Measurements from ENCODE around the gene ZFYVE28. TPM values are rescaled to one million over a fixed set of nuclear protein-coding genes. Genes with fewer than 3 reads are reported as not detected.

ZFYVE28 gene
- total RNA-seq, 1 donor from 2014 or later: 5.1 TPM

DNA sequence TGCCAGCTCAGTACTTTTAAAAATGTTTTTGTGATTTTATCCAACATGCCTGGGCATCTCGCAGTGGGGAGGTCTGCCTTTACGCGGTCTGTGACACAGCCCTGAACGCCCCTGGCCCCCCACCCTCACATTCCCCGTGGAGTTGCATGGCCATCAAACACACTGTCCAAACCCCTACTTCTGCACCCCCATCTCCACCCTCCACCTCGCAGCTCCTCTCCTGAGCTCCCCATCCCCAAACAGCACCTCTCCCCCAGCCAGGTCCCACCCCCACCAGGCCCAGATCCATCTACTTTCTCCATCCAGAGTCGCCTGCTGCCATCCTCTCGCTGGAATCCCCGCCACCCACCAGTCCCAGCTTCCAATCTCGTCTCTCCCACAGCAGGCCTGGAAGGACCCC, 9.5 kb downstream of the ZFYVE28 start:
- Mint-ChIP-seq H3K27me3 (ENCODE audit: insufficient read depth) (no peaks in the 10 kb centered on the region), H3K4me3 (no peak overlapping the region), H3K4me1 (ENCODE audit: low read depth) (peaks cover 59% of the 10 kb centered on the region), H3K36me3 (ENCODE audit: low read depth) (peaks cover 4% of the 10 kb centered on the region), H3K9me3 (no peaks in the 10 kb centered on the region), H3K27ac (no peak overlapping the region)
- no peak for DNase-seq (ENCODE audit: low spot score)
- intact Hi-C loops (cut with micrococcal nuclease): no loop called here

DNA sequence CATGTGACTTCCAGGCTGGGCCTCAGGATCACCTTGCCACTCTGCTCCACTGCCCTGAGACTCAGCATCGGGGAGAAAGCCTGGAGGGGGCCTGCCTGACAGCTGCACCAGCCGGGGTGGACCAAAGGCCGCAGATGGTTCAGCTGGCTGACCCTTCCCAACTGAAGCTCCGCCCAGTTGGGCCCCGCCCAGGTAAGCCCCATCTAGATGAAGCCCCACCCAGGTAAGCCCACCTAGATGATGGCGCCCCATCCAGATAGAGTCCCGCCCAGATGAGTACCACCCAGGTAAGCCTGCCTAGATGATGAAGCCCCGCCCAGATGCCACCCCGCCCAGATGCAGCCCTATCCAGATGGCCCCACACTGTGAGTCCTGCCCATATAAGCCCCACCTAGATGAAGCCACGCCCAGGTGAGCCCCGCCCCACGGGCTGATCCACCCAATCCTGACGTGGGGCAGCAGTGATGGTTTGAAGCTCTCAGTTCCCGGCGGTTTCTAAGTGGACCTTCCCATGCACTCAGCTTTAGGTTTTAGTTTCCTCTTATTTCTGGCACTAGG, 10.0 kb downstream of the ZFYVE28 start:
- no peak overlapping the region for H3K4me3 Mint-ChIP-seq
- peaks cover 54% of the 10 kb centered on the region for H3K4me1 Mint-ChIP-seq (ENCODE audit: low read depth)
- H3K36me3 Mint-ChIP-seq (ENCODE audit: low read depth): peaks cover 4% of the 10 kb centered on the region

DNA sequence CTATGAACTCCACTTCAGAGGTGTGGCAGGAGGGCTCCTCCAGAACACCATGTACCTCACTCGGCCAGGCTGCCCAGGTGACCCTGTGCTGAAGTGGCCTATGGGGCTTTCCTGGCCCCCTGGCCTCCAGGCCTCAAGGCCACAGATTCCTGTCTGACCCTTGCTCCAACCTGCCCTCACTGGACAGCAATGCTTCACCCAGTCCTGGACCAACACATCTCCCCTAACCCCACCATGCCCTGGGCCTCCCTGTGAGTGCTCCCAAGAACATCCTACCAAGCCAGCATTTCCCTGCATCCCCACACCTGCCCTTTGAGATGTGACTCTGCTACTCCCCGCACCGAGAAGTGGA, 10.5 kb downstream of the ZFYVE28 start:
- H3K36me3 Mint-ChIP-seq (ENCODE audit: low read depth): peaks cover 4% of the 10 kb centered on the region

More for the DNA sequence above, 10.0 kb downstream of the ZFYVE28 start:
- no peak overlapping the region for H3K27ac Mint-ChIP-seq
- H3K27me3 Mint-ChIP-seq (ENCODE audit: insufficient read depth): no peaks in the 10 kb centered on the region
- intact Hi-C loops (cut with micrococcal nuclease): no loop called here
- no peaks in the 10 kb centered on the region for H3K9me3 Mint-ChIP-seq
- no peak for DNase-seq (ENCODE audit: low spot score)

DNA sequence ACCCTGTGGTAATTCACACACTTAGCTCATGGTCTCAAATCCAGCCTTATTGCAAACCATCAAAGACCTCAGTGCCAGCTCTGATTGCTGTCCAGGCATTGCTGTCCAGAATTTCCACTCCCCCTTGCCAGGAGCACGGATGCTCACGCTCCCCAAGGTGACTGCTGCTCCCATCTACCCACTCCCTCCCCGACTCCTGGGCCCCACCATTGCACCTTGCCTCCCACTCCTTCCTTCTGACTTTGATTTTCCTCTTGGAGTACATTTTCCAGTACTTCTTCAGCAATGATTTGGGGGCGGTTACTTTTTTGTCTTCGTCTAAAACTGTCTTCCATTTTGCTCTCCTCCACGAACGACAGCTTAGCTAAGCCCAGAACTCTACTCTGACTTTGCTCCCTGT, 11.5 kb downstream of the ZFYVE28 start:
- H3K36me3 Mint-ChIP-seq (ENCODE audit: low read depth): peaks cover 4% of the 10 kb centered on the region
- peaks cover 51% of the 10 kb centered on the region for H3K4me1 Mint-ChIP-seq (ENCODE audit: low read depth)
- H3K9me3 Mint-ChIP-seq: no peaks in the 10 kb centered on the region
- intact Hi-C loops (cut with micrococcal nuclease): no loop called here
- H3K27ac Mint-ChIP-seq: no peak overlapping the region
- no peak for DNase-seq (ENCODE audit: low spot score)
- peaks cover 2% of the 10 kb centered on the region for H3K27me3 Mint-ChIP-seq (ENCODE audit: insufficient read depth)
- no peak overlapping the region for H3K4me3 Mint-ChIP-seq

More for the DNA sequence above, 10.5 kb downstream of the ZFYVE28 start:
- intact Hi-C loops (cut with micrococcal nuclease): no loop called here
- Mint-ChIP-seq H3K27ac (no peak overlapping the region), H3K9me3 (no peaks in the 10 kb centered on the region), H3K4me3 (no peak overlapping the region), H3K27me3 (ENCODE audit: insufficient read depth) (no peaks in the 10 kb centered on the region), H3K4me1 (ENCODE audit: low read depth) (peaks cover 51% of the 10 kb centered on the region)
- DNase-seq (ENCODE audit: low spot score): no peak

DNA sequence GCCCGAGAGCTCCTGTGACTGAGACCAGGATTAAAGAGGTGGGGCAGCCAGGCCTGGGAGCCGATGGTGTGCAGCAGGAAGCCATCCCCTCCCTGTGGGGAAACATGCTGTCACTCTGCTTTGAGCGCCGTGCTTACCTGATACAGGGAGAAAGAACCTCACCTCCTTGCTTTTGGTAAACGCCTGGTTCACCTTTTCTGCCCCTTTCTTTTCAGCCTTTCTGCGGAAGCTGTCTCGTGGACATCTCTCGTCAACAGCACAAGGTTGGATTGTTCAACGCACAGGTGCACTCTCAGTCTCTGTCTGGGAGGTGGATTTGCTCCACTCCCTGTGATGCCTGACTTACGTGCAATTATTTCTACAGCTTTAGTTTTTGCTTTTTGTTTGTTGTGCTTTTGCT, 12.0 kb downstream of the ZFYVE28 start:
- H3K27ac Mint-ChIP-seq: no peak overlapping the region
- DNase-seq (ENCODE audit: low spot score): no peak

DNA sequence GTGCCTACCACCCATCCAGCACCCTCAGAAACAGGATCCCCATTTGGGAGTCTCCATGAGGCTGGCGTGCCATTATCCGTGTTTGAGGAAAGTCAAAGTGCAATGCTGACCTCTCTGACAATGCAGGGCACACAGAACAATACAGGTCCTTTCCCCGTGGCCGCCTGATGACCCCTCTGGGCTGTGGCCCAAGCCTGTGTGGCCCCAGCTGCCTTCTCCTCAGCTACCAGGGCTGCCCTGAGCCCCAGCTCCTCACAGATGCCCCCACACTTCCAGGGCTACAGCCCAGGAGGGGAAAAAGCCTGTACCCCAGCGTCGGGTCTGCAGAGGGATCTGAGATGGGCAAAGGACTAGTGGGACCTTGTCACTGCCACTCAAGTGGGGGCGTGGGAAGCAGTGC, 15.5 kb downstream of the ZFYVE28 start:
- H3K4me1 Mint-ChIP-seq (ENCODE audit: low read depth): peaks cover 34% of the 10 kb centered on the region
- H3K4me3 Mint-ChIP-seq: no peak overlapping the region
- no peaks in the 10 kb centered on the region for H3K9me3 Mint-ChIP-seq
- DNase-seq (ENCODE audit: low spot score): no peak
- peaks cover 6% of the 10 kb centered on the region for H3K27me3 Mint-ChIP-seq (ENCODE audit: insufficient read depth)
- H3K27ac Mint-ChIP-seq: no peak overlapping the region
- peaks cover 2% of the 10 kb centered on the region for H3K36me3 Mint-ChIP-seq (ENCODE audit: low read depth)
- intact Hi-C loops (cut with micrococcal nuclease): no loop called here

More for the DNA sequence above, 12.0 kb downstream of the ZFYVE28 start:
- Mint-ChIP-seq H3K27me3 (ENCODE audit: insufficient read depth) (peaks cover 2% of the 10 kb centered on the region), H3K4me3 (no peak overlapping the region), H3K4me1 (ENCODE audit: low read depth) (peaks cover 50% of the 10 kb centered on the region), H3K36me3 (ENCODE audit: low read depth) (peaks cover 4% of the 10 kb centered on the region), H3K9me3 (no peaks in the 10 kb centered on the region)
- intact Hi-C loops (cut with micrococcal nuclease): no loop called here

DNA sequence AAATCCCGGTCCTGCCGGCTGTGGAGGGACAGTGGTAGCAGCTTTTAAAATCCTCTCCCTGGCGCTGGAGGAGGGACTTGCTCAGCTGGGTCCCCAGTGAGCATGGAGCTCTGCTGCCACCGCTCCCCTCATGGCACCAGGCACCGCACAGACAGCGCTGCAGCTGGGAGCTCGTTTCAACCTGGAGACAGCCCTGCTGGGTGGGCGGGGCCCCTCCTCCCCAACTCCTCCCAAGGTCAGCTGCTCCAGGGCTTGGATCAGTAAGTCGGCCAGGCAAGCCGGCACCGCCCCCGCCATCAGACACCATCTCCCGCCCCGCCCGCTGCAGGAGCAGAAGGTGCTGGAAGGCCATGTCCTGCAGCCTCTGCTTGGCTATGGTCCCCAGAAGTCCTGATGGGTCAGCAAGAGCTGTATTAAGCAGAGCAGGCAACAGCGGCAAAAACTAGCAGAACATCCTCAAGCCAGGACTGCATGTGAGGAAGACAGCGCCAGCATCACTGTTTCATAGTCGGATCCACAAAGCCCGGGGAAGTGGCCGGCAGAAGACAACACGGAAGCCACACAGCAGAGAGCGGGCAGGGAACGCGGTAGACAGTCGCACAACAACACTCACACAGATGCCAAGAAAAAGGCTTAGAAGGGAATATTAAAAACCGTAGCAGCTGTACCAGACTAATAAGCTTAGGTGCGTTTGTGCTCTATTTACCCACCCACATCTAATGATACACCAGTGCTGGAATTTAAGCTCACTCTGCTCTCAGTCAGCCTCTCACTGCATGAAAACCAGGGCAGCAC, 16.2 kb downstream of the ZFYVE28 start:
- H3K27me3 Mint-ChIP-seq (ENCODE audit: insufficient read depth): peaks cover 9% of the 10 kb centered on the region
- H3K4me1 Mint-ChIP-seq (ENCODE audit: low read depth): peaks cover 29% of the 10 kb centered on the region
- peaks cover 2% of the 10 kb centered on the region for H3K36me3 Mint-ChIP-seq (ENCODE audit: low read depth)
- no peaks in the 10 kb centered on the region for H3K9me3 Mint-ChIP-seq
- peak overlapping the region; percentile 15 for H3K4me3 Mint-ChIP-seq
- no peak overlapping the region for H3K27ac Mint-ChIP-seq
- no peak for DNase-seq (ENCODE audit: low spot score)
- intact Hi-C loops (cut with micrococcal nuclease): no loop called here

DNA sequence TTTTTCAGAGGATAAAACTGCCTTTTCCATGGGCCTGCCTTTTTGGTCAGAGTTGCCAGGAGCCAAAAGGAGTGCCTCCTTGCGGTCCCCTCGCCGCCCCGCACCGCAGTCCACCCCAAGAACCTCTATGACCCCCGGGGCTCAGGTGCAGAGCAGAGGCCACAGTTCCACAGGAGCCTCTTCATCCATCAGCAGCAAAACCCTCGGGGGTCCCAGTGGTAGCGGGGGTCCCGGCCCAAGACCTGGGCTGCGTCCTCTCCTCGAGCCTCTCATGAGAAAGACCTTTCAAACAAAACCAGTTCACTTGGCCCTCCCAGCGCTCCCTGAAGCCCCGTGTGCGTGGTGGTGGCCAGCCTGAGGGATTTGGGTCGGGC, 16.8 kb downstream of the ZFYVE28 start:
- no peaks in the 10 kb centered on the region for H3K9me3 Mint-ChIP-seq
- peaks cover 9% of the 10 kb centered on the region for H3K27me3 Mint-ChIP-seq (ENCODE audit: insufficient read depth)
- H3K36me3 Mint-ChIP-seq (ENCODE audit: low read depth): no peaks in the 10 kb centered on the region
- peak overlapping the region; percentile 15 for H3K4me3 Mint-ChIP-seq
- intact Hi-C loops (cut with micrococcal nuclease): no loop called here
- H3K4me1 Mint-ChIP-seq (ENCODE audit: low read depth): peaks cover 23% of the 10 kb centered on the region
- H3K27ac Mint-ChIP-seq: no peak overlapping the region
- DNase-seq (ENCODE audit: low spot score): no peak

DNA sequence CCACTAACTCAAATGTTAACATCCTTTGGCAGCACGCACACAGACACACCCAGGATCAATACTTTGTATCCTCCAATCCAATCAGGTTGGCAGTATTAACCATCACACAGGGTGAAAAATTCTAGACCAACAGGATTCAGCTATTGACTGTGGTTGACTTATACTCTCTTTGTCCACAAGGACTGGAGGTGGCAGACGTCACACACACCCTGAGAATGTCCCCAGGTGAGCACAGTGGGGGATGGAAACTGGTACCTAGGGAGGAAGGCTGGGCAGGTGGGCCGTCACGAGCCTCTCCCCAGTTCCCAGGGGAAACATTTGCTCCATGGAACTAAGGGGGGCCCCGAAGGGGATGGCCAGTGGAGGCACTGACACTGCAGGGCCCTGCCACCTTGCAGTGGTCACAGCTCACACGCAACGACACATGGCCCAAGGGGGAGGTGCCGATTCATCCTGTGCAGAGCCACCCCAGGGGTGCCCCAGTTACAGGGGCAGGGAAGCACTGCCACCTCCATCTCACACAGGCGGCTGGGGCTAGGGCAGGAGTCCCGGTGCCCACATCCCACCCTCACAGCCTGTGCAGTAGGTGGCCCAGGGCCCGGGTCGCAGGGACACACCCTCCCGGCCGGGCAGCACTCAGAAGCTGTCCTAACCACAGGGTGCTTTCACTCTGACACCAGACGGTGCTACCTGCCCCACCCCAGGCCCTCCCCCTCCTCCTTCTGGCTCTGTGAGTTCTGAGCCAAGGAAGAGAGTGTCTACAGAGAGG, 17.4 kb downstream of the ZFYVE28 start:
- DNase-seq (ENCODE audit: low spot score): no peak
- Mint-ChIP-seq H3K4me3 (no peak overlapping the region), H3K4me1 (ENCODE audit: low read depth) (peaks cover 21% of the 10 kb centered on the region), H3K27ac (no peak overlapping the region), H3K9me3 (no peaks in the 10 kb centered on the region), H3K36me3 (ENCODE audit: low read depth) (no peaks in the 10 kb centered on the region), H3K27me3 (ENCODE audit: insufficient read depth) (peaks cover 9% of the 10 kb centered on the region)
- intact Hi-C loops (cut with micrococcal nuclease): no loop called here

DNA sequence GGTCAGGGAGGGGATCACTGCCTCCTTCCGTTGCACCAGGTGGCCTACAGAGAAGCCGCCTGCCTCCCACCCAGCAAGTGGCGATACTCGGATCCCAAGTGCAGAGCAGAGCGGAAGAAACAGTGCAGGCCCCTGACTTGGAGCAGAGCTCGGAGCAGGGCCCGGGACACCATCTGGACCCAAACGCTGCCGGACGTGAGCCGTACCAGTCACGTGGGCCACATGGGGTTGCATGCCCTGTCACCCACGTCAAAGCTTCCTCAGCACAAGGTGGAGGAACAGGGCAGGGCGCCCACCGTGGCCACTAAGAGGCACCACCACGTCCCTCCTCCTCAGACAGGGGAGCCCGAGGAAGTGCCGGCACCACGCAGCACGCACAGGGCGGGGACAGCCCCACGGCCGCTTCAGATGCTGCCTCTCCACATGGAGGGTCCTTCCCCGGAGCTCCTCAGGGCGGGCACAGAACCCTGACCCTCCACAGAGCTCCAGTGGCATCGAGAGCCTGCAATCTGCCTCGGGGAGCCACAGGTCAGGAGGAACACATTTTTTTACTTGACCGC, 18.7 kb downstream of the ZFYVE28 start:
- Mint-ChIP-seq H3K27me3 (ENCODE audit: insufficient read depth) (peaks cover 9% of the 10 kb centered on the region), H3K4me1 (ENCODE audit: low read depth) (peaks cover 21% of the 10 kb centered on the region), H3K9me3 (no peaks in the 10 kb centered on the region), H3K27ac (no peak overlapping the region), H3K36me3 (ENCODE audit: low read depth) (no peaks in the 10 kb centered on the region), H3K4me3 (no peak overlapping the region)
- DNase-seq (ENCODE audit: low spot score): no peak
- intact Hi-C loops (cut with micrococcal nuclease): no loop called here

DNA sequence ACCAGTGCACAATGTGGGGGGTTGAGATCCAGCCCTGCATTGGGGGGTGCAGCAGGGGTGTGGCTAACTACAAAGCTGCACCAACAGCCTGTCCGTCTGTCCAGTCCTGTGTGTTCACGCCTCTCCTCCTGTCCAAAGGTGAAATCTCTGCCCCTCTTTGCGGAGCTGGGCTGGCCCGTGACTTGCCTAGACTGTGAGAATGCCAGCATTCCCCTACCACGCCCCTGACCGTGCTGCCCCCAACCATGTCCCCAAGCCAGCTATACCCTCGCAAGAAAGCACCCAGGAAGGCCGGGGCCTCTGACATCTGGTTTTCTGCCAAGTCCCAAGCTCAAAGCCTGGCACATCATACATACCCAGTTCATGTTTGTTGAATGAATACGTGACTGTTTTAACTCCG, 19.2 kb downstream of the ZFYVE28 start:
- no peak overlapping the region for H3K27ac Mint-ChIP-seq
- intact Hi-C loops (cut with micrococcal nuclease): no loop called here
- H3K4me1 Mint-ChIP-seq (ENCODE audit: low read depth): peaks cover 25% of the 10 kb centered on the region
- no peak overlapping the region for H3K4me3 Mint-ChIP-seq
- no peaks in the 10 kb centered on the region for H3K36me3 Mint-ChIP-seq (ENCODE audit: low read depth)
- H3K27me3 Mint-ChIP-seq (ENCODE audit: insufficient read depth): peaks cover 11% of the 10 kb centered on the region
- no peak for DNase-seq (ENCODE audit: low spot score)
- H3K9me3 Mint-ChIP-seq: no peaks in the 10 kb centered on the region

DNA sequence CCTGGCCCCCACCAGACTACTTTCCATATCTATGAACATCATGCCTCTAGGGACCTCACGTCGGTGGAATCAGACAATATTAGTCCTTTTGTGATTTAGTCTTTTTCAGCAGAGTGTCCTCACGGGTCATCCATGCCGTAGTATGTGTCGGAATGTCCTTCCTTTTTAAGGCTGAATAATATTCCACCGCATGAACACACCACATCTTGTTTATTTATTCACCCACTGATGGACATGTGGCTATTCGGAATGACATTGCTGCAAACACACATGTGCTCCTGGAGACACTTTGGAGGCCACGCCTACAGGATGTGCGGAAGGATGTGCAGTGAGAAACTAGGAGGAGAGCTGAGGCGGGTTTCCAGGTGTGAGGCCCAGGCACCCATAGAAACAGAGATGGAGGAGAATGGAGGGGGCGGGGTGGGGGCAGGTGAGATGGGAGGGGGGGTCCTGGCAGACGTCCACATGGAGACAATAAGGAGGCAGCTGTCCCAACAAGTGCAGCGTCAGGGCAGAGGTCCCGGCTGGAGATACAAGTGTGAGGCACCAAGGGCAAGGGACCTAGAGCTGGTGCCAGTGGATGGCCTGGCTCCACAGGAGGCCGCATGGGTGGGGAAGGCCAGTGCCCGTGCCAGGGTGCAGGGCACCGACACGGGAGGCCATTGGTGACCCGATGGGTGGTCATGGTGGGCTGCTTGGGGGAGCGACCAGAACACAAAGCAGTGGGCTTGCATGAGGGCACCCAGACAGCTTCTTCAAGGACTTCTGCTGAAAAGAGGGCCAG, 20.7 kb downstream of the ZFYVE28 start:
- intact Hi-C loops (cut with micrococcal nuclease): no loop called here
- no peaks in the 10 kb centered on the region for H3K9me3 Mint-ChIP-seq
- peaks cover 31% of the 10 kb centered on the region for H3K4me1 Mint-ChIP-seq (ENCODE audit: low read depth)
- no peak for DNase-seq (ENCODE audit: low spot score)
- no peaks in the 10 kb centered on the region for H3K36me3 Mint-ChIP-seq (ENCODE audit: low read depth)
- H3K27me3 Mint-ChIP-seq (ENCODE audit: insufficient read depth): peaks cover 20% of the 10 kb centered on the region
- no peak overlapping the region for H3K27ac Mint-ChIP-seq
- H3K4me3 Mint-ChIP-seq: no peak overlapping the region

Measured in activated T-helper 1 cell treated with anti-CD3 and anti-CD28 coated beads, Interleukin-12 subunit alpha, Interleukin-12 subunit beta, Interleukin-2, Interleukin-4 antibody, amounts not matched to agents 30 ng/mL and 10 ng/mL and 1 ng/mL, durations not matched to agents 14 hours and 24 hours and 36 hours (primary cell).